NCI-H1417 (cell line): ENCODE data around the gene CKMT2.

ENCODE experiments used
- DNase-seq, 3 experiments: peaks; one replicate each; lab custom pipeline; 2025; lab: John Stamatoyannopoulos, UW

The CKMT2 gene

DNA sequence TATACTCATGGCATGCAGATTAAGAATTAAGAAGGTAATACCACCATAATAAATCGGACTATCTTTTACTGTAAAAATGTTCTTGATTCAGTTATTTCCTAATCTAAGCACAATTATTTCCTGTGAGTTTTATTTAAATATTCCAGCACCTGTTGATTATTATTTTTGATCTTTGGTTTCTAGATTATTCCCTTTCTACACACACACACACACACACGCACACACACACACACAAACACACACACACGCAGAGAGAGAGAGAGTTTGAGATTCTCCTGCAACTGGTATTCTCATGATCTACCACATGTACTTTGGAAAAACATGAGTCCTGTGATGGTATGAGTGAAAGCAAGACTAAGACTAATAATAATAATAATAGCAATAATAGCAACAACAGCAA, 17.0 kb upstream of the CKMT2 start:
- DNase-seq = no peak

DNA sequence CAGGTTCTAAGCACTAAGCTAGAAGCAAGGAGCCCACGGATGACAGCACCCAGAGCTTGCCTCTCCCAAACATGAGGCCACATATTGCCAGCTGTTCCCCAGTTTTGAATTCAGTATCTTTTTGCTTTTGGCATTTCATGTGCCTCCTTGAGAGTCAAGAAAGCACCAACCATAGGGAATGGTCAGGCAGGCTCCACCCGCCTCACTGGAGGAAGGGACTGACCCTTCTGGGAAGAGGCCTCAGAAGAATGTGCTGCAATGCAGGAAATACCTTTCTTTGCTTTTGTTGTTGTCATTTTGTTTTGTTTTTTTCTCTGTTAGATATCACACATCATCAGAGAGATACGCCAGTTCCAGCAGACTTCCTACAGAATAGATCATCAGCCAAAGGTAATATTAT, 13.7 kb upstream of the CKMT2 start:
- no peak for DNase-seq

DNA sequence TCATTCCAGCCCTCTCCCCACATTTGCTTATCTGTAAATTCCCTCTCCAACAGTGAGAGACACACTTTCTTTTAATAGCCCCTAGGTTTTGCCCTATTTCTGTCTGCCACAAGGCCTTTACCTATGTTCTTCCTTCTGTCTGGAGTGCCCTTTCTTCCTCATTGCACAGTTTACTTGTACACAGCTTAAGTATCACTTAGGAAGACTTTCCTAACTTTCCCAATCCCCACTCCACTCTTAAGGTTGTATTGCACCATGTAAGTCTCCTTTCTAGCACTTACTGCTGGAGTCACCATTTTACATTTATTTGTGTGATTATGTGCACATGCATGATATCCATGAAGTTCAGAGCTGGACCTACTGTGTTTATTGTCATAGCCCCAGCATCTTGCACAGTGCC, 10.8 kb upstream of the CKMT2 start:
- DNase-seq = no peak

DNA sequence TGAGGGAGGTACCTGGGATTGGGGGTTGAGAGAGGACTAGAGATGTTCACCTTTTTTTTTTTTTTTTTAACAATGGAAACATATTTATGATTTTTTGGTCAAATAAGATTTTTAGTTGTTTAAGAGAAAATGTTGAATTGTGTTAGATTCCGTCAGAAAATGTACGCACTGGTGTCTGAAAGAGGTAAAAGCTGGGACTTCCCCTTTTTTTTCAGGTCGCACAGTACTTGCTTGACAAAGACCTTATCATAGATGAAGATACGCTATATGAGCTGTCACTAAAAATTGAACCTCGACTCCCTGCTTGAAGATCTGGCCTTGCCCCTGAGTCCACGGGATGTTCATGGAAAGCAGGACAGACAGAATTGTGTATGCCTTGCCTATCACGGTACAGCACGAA, 7.7 kb upstream of the CKMT2 start:
- DNase-seq = no peak

DNA sequence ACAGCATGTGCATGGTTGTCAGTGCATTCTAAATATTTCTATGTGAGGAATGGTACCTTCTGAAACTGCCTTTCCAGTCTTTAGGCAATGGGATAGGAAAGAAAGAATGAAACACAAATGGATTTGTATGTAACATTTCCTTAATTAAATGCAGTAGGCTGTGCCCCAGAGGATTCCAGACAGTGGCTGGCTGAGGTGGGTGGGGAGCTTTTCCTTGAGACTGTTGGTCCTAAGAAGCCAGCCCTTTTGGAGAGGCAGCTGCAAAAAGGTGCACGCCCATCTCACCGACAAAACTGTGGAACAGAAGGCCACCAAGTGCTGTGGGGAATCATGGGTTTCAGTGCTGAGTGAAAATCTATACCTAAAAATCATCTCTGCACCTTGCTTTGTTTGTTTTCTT, 6.8 kb upstream of the CKMT2 start:
- peak in 2 of 3 experiments; percentile 23 to 29 for DNase-seq

DNA sequence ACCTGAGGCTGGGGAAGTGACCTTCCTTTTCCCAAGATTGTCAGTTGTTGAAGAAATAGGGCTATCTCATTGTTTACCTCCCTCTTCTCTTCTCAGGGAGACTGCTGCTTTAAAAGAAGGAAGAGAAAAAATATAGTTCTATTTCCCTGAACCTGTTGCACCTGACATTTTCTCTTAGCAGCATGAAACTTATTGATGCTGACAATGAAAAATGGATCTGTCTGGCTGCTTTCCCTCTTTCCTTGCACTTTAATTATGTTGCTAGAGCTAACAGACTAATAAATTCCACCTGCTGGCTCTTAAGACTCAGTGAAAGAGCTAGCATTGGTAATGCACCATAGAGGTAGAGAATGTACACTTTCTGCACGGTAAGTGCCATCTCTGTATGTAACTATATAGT, 6.2 kb upstream of the CKMT2 start:
- DNase-seq = peak; percentile 25 to 72 (median 33)

DNA sequence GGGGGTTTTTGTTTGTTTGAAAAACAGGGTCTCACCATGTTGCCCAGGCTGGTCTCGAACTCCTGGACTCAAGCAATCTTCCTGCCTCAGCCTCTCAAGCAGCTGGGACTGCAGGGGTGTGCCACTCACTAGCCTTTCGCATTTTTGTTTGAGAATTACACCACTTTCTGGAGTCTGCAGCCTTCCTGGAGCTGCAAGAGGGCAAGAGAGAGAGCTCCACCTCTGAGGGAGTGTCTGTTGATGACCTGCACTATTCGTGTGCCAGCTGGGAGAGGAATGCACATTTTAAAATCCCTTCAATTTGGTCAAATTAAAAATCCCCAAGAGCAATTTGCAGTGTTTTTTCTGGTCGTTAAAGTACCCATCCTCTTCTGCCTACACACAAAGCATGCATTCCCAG, 5.0 kb upstream of the CKMT2 start:
- DNase-seq = peak in 1 of 3 experiments; percentile 0

DNA sequence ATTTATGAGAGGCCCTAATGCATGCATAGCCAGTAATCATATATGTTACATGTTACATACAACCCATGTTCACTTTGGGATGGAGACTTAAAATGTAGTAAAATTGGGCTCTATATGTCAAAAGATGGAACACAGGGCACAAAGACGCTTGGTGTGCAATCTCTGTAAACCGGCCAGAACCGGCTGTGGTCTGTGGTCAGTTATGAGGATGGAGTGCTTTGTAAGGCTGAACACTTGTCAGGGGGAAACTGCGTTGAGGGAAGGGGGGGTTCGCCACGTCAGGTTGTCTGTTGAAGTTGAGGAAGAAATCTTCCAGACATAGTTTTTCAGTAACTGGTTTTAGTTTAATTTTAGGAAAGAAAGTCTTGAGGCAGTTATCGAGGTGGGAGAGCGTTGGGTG, 2.7 kb upstream of the CKMT2 start:
- peak in 1 of 3 experiments; percentile 45 for DNase-seq

DNA sequence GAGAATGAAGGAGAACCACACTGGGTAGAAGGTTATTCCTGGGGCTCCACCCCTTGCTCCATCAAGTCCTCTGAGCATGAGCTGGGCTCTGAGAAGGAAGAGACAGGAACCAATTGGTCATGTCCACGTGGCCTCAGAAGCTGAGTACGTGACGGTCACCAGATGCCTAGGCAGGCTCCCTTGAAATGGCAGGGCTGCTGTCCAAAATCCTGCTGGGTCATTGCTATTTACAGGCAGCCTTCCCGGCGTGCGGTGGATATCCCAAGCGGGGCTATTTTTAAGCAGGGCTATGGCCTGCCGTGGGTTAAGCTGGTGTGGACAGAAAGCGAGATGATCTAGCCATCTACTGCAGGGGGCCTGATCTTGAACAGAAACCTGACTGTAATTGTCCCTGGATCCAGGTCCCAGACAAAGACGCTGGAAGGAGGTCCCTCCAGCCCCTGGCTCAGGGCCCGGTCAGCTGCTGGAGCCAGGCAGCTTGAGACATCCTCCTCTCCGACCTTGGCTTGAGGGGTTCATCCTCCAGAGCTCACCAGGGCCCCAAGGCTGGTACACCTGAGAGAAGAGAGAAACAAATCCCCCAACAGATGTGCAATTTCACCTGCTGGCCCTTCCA, 550 bp upstream of the CKMT2 start:
- no peak for DNase-seq

DNA sequence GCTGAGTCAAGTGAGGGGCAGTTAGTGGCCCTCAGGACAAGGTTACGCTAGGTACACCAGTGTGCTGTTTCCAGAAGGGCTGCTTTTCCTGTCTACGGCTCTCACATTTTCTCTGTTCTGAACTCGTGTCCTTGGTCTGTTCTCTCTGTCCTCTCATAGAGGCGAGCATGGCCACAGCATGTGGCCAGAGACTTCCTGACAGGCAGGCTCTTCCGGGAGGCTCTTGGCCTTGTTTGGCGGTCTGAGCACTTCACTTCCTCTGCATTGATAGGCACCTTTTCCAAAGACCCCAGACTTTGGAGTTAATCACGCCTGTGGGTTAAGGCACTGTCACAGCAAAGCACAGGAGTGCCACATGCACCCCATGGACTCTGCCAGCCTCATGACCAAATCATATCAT, 1.2 kb downstream of the CKMT2 start:
- DNase-seq = no peak

DNA sequence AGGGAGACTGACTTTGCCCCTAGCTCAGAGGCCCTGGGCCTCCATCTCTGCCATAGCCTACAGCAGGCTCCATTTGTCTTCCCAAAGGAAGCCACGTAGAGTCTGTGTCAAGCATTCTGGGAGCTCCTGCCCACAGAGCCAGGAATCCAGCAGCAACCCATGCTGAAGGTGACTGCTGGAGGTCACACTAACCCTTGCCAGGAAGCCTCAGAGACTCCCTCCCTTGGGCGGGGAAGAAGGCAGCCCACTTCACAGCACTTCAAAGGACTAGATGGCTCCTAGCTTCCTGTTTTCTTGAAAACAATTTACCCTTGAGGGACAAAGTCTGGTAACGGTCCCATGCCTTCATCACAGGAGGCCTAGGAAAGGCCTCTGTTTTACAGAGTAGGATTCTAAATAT, 1.7 kb downstream of the CKMT2 start:
- DNase-seq = peak in 1 of 3 experiments; percentile 12

DNA sequence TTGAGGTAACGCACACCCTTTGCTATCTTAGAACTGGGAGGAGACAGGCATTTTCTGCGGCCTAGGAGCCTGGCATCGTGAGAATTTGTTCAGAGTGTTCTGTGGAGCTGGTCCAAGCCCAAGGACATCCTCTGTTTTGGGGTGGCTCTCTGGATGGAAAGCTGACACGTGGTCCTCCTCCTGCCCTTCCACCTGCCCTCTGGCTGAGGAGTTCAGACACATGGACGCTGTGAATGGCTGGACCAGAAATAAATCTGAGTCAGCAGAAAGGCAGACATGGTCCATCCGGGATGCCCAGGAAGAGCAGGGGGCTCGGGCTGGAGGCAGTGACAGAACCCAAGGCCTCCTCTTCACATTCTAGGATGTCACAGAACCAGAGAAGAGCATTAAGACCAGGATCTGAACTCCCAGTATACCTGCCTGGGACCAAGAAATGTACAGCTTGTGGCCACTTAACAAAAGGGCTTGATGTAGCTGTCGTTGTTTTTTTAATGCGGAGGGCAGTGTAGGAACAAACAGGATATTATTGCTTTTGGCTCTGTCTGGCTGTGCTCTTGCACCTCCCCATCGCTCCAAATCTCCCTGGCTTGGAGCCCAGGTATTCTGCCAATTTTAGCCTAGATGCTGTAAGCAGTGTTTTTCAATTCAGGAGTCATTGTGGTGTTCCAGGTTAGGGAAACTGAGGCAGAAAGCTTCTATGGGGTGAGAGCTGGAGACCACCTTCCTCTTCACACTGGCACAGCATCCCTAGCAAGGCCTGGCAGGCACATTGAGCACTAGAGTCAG, 2.4 kb downstream of the CKMT2 start:
- DNase-seq = no peak

DNA sequence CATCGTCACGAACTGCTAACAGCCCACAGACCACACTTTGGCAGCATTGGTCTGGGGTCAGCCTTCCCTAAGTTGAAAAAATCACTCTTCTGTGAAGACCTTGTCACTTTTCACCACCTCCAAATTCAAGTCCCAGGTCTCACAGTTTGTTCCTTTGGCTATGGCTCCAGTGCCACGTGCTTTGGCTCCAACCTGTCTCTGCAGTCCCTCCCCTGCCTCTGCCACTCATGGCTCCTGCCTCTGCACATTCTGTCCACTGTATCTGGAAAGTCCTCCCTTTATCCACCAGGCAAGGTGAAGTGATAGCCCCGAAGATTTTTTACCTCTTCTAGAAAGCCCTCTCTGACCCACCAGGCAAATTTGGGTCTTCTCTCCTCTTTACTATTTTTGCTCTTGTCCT, 5.3 kb downstream of the CKMT2 start:
- no peak for DNase-seq

DNA sequence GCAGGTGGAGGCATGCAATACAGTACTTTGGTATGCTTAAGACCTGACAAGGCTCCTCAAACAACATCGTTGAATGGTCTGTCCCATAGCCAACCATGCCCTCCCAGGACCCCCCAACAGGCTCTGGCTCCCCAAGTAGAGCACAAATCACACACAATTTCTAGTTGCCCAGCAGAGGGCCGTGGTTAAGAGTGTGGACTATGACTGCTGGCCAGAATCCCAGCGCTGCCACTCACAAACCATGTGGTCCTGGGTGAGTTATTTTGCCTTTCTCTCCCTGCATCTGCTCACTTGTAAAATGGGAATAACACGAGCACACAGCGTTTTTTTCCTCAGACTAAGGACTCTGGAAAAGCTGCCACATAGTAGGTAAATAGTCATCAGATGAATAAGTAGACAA, 6.5 kb downstream of the CKMT2 start:
- DNase-seq = no peak

DNA sequence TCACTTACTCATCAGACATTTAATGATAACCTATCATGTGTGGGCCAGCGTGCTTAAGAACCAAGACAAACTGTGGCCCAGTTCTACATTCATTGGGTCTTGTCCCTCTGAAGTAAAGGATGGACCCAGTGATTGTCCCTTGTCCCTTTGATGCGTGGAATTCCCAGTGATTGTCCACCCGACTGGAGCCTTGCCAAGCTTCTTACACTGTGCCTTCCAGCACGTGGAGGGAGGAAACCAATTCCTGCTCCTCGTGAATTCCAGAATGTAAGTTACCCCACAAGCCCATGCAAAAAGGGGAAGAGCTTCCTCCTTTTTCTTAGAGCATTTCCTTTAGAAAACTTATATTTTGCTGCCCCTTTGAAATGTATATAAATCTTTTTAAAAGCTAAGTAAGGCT, 7.9 kb downstream of the CKMT2 start:
- no peak for DNase-seq

DNA sequence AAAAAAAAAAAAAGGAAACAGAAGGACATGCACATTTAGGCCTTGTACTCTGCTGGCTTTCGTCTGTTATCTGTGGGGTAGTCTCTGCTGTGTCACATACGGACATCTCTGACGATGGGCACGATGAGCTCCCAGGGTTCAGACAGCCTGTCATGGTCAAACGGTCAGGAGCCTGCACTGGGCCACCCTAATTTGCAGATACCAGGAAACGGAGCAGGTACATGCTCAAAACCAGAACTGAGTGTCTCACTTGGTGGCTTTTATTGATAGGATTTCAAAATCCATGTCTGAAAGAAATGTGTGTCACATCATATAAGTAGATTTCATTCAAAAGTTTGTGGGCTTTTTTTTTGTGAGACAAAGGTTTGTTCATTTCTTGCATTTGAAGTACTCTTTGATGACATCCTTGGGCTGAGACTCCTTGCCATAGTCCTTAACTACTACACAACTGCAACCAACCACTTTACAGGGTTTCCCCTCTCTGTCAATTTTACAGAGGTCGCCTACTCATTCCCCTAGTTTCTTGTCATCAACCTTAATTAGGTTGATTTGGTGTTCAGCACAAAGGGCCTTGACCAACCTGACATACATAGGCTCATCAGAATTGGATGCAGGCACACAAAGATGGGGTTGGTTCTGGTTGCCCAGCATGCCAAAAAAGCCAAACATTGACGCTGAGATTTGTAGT, 9.0 kb downstream of the CKMT2 start:
- DNase-seq = no peak

DNA sequence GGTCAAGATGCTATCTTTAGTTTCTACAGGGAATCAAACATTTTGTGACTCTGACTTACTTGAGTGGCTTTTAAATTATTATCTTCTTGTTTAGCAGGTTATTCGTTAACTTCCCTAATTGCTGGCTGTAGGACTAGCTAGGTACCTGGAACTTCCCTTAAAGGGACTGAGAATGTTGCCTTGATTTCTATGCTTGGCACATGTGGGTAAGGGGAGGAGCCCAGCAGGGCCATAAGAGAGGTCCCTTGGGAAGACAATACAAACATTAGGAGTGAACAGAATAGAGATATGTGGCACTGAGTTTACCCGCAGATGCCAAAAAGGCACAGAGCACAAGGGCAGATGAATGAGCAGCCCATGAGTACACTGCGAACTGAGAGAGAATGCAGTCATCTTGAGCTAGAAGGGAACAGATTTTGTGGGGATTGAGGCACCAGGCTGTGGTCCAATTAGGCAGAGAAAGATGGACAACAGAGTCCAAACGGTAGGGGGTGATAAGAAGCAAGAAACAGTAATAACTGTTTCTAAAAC, 9.8 kb downstream of the CKMT2 start:
- peak in 2 of 3 experiments; percentile 23 to 84 for DNase-seq

DNA sequence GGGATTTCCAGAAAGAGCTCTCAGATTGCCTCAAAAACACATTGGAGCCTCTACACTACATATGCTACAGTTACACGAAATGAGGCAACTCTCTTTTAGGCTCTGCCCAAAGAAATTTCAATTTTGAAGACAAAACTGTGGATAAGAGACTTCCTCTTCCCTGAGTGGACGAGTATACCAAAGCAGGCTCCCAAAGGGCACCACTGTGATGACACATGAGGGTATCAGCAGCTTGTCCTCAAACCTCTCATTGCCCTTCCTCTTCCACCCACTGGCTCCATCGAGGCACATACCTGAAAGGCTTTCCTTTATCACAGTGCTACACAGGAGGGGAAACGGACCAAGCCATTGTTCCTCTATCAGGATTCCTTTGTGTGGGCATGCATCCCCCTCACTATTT, 11.3 kb downstream of the CKMT2 start:
- DNase-seq = no peak

DNA sequence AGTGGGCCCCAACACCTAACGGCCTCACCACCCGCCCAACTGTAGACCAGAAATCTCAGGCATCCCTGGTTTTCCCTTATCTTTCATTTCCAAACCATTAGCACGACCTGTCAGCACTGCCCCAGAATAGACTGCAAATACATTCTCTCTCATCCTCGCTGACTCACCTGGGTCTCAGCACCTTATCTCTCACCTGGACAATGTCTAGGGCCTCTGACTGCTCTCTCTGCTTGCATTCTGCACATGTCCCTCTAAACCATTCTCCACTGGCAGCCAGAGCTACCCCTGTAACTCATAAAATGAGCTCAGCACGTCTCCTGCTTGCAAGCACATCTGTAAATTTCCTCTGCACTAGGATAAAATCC, 12.7 kb downstream of the CKMT2 start:
- no peak for DNase-seq

DNA sequence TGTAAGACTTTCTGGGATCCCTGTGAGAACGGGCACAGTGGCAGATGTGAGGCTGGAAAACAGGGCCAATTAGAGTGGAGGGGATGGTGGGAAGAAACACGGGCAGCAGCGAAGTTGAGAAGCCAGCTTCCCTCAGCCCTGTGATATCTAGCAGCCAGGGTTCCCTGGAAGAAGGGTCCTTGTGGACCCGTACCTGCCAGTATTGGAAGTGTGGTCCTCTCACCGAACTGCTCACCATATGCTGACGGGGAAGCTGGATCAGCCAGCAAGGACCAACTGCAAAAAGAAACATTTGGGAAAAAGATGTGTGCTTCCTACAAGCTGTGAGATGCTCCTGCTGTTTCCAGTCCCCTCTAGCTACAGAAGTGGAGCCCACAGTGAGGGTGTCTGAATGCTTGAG, 13.6 kb downstream of the CKMT2 start:
- no peak for DNase-seq

DNA sequence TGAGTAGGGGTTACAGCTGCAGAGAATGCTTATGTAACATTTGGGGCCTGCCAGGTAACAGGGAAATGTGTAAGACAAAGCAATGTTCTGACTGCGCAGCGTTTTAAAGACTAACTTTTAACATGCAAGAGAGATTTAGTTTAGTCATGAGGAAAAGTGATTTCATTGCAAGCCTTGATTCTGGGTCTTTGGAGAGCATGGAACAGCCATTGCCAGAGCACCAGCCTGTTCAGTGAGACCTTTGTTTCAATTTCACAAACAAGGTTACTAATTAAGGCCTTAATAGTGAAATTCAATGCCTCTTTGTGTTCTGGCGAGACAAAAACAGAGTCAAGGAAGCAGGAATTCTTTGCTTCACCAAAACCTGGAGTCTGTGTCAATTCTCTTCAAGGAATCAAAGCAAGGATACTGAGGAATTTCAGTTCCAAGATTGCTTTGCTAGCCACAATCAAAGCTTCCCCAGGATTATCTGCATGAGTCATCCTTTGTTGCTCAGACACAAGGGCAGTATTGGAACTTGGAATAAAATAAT, 14.4 kb downstream of the CKMT2 start:
- DNase-seq = peak in 1 of 3 experiments; percentile 3

DNA sequence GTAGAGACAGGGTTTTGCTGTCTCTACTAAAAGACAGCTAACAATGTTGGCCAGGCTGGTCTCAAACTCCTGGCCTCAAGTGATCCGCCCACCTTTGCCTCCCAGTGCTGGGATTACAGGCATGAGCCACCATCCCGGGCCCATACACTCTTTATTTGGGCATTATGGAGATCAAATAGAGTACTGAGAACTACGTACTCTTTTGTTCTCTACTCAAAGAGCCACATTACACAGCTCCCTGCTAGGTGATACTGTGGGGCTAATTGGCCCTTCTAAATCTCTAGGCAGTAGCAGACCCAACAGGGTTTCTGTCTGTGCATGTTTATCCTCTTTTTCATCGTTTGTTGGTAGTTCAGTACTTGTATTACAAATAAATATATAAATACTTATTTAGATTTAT, 16.1 kb downstream of the CKMT2 start:
- peak in 1 of 3 experiments; percentile 4 for DNase-seq

DNA sequence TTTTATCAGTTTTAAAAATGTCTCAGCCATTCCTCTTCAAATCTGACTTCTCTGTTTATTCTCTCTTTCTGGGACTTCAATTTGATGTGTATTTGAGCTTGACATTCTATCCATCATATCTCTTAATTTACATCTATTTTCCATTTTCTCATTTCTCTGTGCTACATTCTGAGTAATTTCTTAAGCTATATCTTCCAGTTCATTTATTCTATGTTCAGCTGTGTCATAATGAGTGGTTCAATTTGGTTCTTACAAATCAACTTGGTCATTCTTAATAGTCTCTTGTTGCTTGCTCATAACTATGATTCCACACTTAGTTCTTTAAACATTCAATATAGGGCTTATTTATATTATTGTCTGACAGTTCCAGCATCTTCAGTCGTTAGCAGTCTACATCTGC, 16.9 kb downstream of the CKMT2 start:
- DNase-seq = no peak
